Stomach (tissue), 4 donors: Measurements from ENCODE around the gene CIBAR2.

Experiments
- EP300 ChIP-seq: sonication (generic); formaldehyde crosslinking; IDR thresholded peaks from one replicate; pipeline ENCODE4 v1.6.1; 2017; ENCODE audit warnings: antibody characterized with exemption
- TF ChIP-seq, protein P1 (sequence below), 7 experiments: fragments of 450-650 bp in 4 of 7; fragments of 200-600 bp in 3 of 7; sonication (generic) in 3 of 7; IDR thresholded peaks; one replicate each; pipeline ENCODE4 v1.5.1; 2016 to 2019; ENCODE audit warnings: antibody characterized with exemption in 7 of 7, control low read depth in 2 of 7, mild to moderate bottlenecking in 1 of 7

DNA sequence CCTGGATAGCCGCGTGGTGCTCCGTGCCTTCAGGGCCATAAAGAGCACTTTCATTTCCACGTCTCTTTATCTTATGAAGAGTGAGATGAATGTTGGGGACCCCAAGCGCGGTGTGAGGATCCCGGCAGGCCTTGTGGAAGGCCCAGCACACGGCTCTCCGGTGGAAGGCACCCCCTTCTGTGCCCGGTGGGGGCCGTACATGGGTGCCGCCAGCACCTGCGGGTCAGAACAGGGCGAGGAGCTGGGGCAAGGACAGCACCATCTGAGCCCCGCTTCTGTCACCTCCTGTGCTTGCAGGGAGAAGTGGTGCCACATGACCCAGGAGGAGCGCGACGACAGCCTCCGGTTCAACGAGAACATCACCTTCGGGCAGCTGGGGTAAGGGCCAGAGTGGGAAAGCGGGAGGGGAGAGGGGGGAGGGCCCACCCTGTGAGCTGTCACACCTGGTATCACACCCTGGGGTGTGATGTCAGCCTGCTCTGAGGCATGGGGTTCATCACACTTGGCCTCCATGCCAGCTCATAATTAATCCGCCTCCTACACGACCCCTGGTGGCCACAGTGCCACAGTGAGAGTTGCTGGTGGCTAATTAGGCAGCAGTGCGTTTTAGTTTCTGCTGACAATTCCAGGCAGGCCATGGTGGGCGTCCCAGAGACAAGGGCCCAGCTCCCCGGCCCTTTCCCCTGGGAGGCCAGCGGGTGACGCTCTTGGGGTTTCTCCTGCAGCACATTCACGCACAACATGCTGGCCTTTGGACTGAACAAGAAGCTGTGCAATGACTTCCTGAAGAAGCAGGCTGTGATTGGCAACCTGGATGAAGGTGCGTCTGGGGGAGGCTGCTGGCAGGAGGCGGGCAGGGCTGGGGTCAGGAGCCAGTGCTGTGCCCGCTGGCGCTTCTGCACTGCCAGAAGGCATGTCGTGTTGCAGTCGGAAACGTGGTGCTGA is 25.7 kb downstream of the CIBAR2 start:
- TF ChIP-seq, protein P1, sequence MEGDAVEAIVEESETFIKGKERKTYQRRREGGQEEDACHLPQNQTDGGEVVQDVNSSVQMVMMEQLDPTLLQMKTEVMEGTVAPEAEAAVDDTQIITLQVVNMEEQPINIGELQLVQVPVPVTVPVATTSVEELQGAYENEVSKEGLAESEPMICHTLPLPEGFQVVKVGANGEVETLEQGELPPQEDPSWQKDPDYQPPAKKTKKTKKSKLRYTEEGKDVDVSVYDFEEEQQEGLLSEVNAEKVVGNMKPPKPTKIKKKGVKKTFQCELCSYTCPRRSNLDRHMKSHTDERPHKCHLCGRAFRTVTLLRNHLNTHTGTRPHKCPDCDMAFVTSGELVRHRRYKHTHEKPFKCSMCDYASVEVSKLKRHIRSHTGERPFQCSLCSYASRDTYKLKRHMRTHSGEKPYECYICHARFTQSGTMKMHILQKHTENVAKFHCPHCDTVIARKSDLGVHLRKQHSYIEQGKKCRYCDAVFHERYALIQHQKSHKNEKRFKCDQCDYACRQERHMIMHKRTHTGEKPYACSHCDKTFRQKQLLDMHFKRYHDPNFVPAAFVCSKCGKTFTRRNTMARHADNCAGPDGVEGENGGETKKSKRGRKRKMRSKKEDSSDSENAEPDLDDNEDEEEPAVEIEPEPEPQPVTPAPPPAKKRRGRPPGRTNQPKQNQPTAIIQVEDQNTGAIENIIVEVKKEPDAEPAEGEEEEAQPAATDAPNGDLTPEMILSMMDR (IDR thresholded peaks at IDR 0.05) = peak in 5 of 7 experiments; percentile 66 to 91 (median 86)
- no peak for TF ChIP-seq EP300
